ENCODE measurements around the gene GNA15.

Gene GNA15

DNA sequence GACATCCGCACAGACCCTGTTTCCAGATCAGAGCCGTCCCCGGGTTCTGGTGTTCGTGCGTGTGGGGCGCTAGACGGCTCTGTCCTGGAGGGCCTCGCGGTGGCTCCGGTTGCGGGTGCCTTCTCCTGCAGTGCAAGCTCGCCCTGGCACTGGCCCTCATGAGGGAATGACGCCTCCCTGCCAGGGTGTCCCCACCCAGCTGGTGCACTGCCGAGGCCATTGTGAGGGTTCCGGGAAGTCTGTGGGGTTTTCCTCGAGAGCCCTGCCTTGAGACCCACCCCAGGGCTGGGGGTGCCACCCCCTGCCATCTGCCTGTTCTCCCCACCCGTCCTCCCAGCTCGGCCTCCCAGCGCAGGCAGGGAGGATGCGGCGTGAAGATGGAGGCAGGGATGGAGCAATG, 19.2 kb upstream of the GNA15 start:
- H3K4me1 ChIP-seq (ENCODE audit: control insufficient read depth, insufficient read depth, low read length): peaks cover 8% of the 10 kb centered on the region
- no peak overlapping the region for H3K4me3 ChIP-seq (ENCODE audit: low read length)
- no peaks in the 10 kb centered on the region for H3K27me3 ChIP-seq (ENCODE audit: control insufficient read depth, insufficient read depth, low read length)
- H3K9ac ChIP-seq (ENCODE audit: low read depth, low read length): no peak overlapping the region
- H3K9me3 ChIP-seq (replicated peaks; ENCODE audit: low read length): no peaks in the 10 kb centered on the region
- H3K36me3 ChIP-seq (ENCODE audit: insufficient read depth, low read length): peaks cover 36% of the 10 kb centered on the region
- H3K4me2 ChIP-seq (ENCODE audit: low read length): no peak overlapping the region

DNA sequence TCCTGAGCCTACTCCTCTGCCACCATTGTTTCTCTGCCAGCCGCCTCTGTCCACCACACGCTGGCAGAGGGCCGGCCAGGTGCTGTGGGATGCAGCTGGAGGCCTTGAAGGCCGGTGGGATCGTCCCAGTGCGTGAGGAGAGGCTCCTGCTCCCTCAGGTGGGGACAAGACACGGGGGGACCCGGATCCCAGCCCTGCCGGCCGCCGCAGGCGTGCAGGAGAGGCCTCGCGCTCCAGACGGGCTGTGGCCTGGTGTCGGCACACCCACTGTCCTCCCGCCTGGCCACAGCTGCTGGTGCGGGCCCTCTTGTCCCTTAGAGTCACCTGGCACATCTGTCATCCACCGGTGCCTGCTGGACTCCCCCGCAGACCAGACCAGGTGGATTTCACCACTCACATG, 18.1 kb upstream of the GNA15 start:
- no peaks in the 10 kb centered on the region for H3K9me3 ChIP-seq (replicated peaks; ENCODE audit: low read length)
- H3K4me1 ChIP-seq (ENCODE audit: control insufficient read depth, insufficient read depth, low read length): peaks cover 8% of the 10 kb centered on the region
- no peak overlapping the region for H3K4me2 ChIP-seq (ENCODE audit: low read length)
- no peaks in the 10 kb centered on the region for H3K27me3 ChIP-seq (ENCODE audit: control insufficient read depth, insufficient read depth, low read length)
- H3K9ac ChIP-seq (ENCODE audit: low read depth, low read length): no peak overlapping the region
- H3K36me3 ChIP-seq (ENCODE audit: insufficient read depth, low read length): peaks cover 37% of the 10 kb centered on the region
- no peak overlapping the region for H3K4me3 ChIP-seq (ENCODE audit: low read length)

- no peaks in the 10 kb centered on the region for H3K9me3 ChIP-seq (replicated peaks; ENCODE audit: low read length)
- H3K4me1 ChIP-seq (ENCODE audit: control insufficient read depth, insufficient read depth, low read length): peaks cover 8% of the 10 kb centered on the region
- H3K36me3 ChIP-seq (ENCODE audit: insufficient read depth, low read length): peaks cover 42% of the 10 kb centered on the region
- no peak overlapping the region for H3K4me3 ChIP-seq (ENCODE audit: low read length)
- H3K4me2 ChIP-seq (ENCODE audit: low read length): no peak overlapping the region
- no peak overlapping the region for H3K9ac ChIP-seq (ENCODE audit: low read depth, low read length)
- H3K27me3 ChIP-seq (ENCODE audit: control insufficient read depth, insufficient read depth, low read length): no peaks in the 10 kb centered on the region
These were observed 17.4 kb upstream of the GNA15 start for GRCh38 chr19:3118232-3119070.

- no peaks in the 10 kb centered on the region for H3K9me3 ChIP-seq (replicated peaks; ENCODE audit: low read length)
- H3K4me2 ChIP-seq (ENCODE audit: low read length): no peak overlapping the region
- H3K4me3 ChIP-seq (ENCODE audit: low read length): no peak overlapping the region
- H3K36me3 ChIP-seq (ENCODE audit: insufficient read depth, low read length): peaks cover 35% of the 10 kb centered on the region
- H3K27me3 ChIP-seq (ENCODE audit: control insufficient read depth, insufficient read depth, low read length): no peaks in the 10 kb centered on the region
- H3K4me1 ChIP-seq (ENCODE audit: control insufficient read depth, insufficient read depth, low read length): peaks cover 8% of the 10 kb centered on the region
- no peak overlapping the region for H3K9ac ChIP-seq (ENCODE audit: low read depth, low read length)
These were observed 16.7 kb upstream of the GNA15 start for GRCh38 chr19:3119071-3119595.

- H3K27me3 ChIP-seq (ENCODE audit: control insufficient read depth, insufficient read depth, low read length): no peaks in the 10 kb centered on the region
- no peak overlapping the region for H3K9ac ChIP-seq (ENCODE audit: low read depth, low read length)
- no peak overlapping the region for H3K4me3 ChIP-seq (ENCODE audit: low read length)
- peaks cover 8% of the 10 kb centered on the region for H3K4me1 ChIP-seq (ENCODE audit: control insufficient read depth, insufficient read depth, low read length)
- peaks cover 32% of the 10 kb centered on the region for H3K36me3 ChIP-seq (ENCODE audit: insufficient read depth, low read length)
- H3K9me3 ChIP-seq (replicated peaks; ENCODE audit: low read length): no peaks in the 10 kb centered on the region
- no peak overlapping the region for H3K4me2 ChIP-seq (ENCODE audit: low read length)
These were observed 16.0 kb upstream of the GNA15 start for GRCh38 chr19:3119693-3120380.

DNA sequence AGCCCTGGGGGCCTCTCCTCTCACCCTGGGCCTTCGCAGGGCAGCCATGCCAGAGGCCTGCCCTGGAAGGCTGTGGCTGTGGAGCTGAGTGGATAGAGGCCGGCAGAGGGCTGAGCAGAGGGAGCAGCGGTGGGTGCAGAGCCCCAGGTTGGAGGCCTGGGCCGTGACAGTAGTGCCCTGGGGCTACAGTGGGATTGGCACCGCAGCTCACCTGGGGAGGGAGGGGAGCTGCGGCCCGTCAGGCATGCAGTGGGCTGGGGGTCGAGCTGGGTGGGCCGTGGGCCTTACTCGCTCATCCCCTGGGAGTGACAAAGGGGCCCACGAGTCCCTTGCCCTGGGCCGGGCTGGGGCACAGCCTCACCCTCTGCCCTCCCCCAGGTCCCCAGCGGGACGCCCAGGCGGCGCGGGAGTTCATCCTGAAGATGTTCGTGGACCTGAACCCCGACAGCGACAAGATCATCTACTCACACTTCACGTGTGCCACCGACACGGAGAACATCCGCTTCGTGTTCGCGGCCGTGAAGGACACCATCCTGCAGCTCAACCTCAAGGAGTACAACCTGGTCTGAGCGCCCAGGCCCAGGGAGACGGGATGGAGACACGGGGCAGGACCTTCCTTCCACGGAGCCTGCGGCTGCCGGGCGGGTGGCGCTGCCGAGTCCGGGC, 15.1 kb upstream of the GNA15 start:
- H3K36me3 ChIP-seq (ENCODE audit: insufficient read depth, low read length): peaks cover 32% of the 10 kb centered on the region
- no peak overlapping the region for H3K4me3 ChIP-seq (ENCODE audit: low read length)
- no peaks in the 10 kb centered on the region for H3K27me3 ChIP-seq (ENCODE audit: control insufficient read depth, insufficient read depth, low read length)
- no peak overlapping the region for H3K4me2 ChIP-seq (ENCODE audit: low read length)
- no peak overlapping the region for H3K9ac ChIP-seq (ENCODE audit: low read depth, low read length)
- no peaks in the 10 kb centered on the region for H3K9me3 ChIP-seq (replicated peaks; ENCODE audit: low read length)
- peaks cover 8% of the 10 kb centered on the region for H3K4me1 ChIP-seq (ENCODE audit: control insufficient read depth, insufficient read depth, low read length)

GRCh38 chr19:3121396-3121795, 14.4 kb upstream of the GNA15 start:
- peaks cover 3% of the 10 kb centered on the region for H3K4me1 ChIP-seq (ENCODE audit: control insufficient read depth, insufficient read depth, low read length)
- peaks cover 32% of the 10 kb centered on the region for H3K36me3 ChIP-seq (ENCODE audit: insufficient read depth, low read length)

DNA sequence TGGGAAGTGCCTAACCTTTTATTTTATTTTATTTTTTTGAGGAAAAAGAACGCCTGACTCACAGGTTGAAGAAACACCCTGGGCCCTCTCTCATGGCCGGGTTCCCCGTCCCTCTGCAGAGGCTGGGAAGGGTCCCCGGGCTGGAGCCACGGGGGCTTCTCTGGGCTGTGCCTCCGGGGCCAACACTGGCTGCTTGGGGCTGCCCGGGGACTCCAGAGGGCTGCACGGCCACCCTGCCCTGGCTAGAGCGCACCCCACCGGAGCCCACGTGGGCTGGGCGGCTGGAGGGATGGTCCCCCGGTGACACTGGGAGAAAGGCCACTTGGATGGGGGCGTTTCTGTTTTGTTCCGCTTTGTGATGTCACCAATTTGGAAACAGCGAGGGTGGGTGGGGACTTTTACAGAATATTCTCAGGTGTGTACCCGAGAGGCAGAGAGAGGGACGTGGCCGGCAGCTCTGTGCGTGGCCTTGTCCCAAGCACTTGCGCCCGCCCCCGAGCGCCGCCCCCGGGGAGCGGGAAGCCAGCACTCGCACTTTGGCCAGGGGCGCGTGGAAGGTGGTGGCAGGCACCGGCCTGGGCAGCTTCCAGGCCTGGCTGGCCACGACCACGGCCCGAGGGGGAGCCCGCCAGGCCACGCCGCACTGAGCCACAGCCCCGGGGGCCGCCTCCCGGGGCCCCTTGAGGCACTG, 13.9 kb upstream of the GNA15 start:
- Histone ChIP-seq H3K36me3 (ENCODE audit: insufficient read depth, low read length) (peaks cover 30% of the 10 kb centered on the region), H3K4me3 (ENCODE audit: low read length) (no peak overlapping the region), H3K9me3 (replicated peaks; ENCODE audit: low read length) (no peaks in the 10 kb centered on the region), H3K4me2 (ENCODE audit: low read length) (no peak overlapping the region), H3K27me3 (ENCODE audit: control insufficient read depth, insufficient read depth, low read length) (no peaks in the 10 kb centered on the region), H3K9ac (ENCODE audit: low read depth, low read length) (no peak overlapping the region), H3K4me1 (ENCODE audit: control insufficient read depth, insufficient read depth, low read length) (no peaks in the 10 kb centered on the region)

More at GRCh38 chr19:3121396-3121795, 14.4 kb upstream of the GNA15 start:
- Histone ChIP-seq H3K27me3 (ENCODE audit: control insufficient read depth, insufficient read depth, low read length) (no peaks in the 10 kb centered on the region), H3K9me3 (replicated peaks; ENCODE audit: low read length) (no peaks in the 10 kb centered on the region), H3K4me3 (ENCODE audit: low read length) (no peak overlapping the region), H3K4me2 (ENCODE audit: low read length) (no peak overlapping the region), H3K9ac (ENCODE audit: low read depth, low read length) (no peak overlapping the region)

DNA sequence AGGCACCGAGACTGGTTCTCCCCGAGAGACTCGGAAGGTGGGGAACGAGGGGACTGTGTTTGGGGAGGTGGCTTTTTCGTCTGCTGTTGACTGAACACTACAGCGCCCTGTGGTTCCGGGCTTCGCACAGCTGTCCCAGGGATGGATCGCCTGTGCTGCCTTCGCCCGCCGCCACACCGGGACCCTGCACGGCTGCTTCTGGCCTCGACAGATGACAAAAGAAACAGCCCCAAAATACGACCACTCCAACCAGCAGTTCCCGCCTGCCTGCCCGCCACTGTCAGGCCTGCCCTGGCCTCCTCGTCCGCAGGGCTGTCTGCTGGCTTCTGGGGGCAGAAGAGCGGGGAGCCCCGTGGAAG, 13.3 kb upstream of the GNA15 start:
- Histone ChIP-seq H3K4me3 (ENCODE audit: low read length) (no peak overlapping the region), H3K9me3 (replicated peaks; ENCODE audit: low read length) (no peaks in the 10 kb centered on the region), H3K36me3 (ENCODE audit: insufficient read depth, low read length) (peaks cover 28% of the 10 kb centered on the region), H3K4me1 (ENCODE audit: control insufficient read depth, insufficient read depth, low read length) (no peaks in the 10 kb centered on the region), H3K4me2 (ENCODE audit: low read length) (no peak overlapping the region), H3K27me3 (ENCODE audit: control insufficient read depth, insufficient read depth, low read length) (no peaks in the 10 kb centered on the region), H3K9ac (ENCODE audit: low read depth, low read length) (no peak overlapping the region)

DNA sequence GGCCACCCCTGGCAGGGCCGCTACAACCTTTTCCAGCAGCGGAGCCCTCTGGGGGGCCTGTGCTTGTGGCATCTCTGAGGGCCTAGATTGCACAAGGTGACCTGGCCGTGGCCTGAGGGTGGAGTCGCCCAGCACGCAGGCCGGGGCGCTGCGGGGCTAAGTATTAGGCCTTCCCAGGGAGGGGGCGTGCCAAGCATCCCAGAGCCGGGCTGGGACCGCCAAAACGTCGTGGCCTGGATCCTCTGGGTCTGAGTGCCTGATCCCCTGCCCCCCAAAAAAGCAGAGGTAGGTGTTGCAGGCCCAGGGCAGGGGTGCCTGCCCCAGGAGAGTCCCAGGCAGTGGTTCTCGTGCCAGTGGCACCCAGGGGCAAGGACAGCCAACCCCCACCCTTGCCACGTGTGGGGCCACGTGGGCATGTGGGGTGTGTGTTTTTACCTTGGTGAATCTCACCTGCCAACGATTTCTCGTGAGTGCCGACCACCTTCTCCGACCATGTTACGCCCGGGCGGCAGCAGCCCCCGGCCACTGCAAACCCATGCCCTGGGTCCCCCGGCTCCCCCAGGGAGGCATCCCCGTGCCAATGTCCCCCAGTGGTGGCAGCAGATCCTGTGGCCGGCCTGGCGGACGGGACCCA, 12.6 kb upstream of the GNA15 start:
- no peak overlapping the region for H3K4me3 ChIP-seq (ENCODE audit: low read length)
- H3K36me3 ChIP-seq (ENCODE audit: insufficient read depth, low read length): peaks cover 23% of the 10 kb centered on the region
- no peaks in the 10 kb centered on the region for H3K4me1 ChIP-seq (ENCODE audit: control insufficient read depth, insufficient read depth, low read length)
- no peak overlapping the region for H3K9ac ChIP-seq (ENCODE audit: low read depth, low read length)
- no peaks in the 10 kb centered on the region for H3K9me3 ChIP-seq (replicated peaks; ENCODE audit: low read length)
- H3K27me3 ChIP-seq (ENCODE audit: control insufficient read depth, insufficient read depth, low read length): no peaks in the 10 kb centered on the region
- no peak overlapping the region for H3K4me2 ChIP-seq (ENCODE audit: low read length)

DNA sequence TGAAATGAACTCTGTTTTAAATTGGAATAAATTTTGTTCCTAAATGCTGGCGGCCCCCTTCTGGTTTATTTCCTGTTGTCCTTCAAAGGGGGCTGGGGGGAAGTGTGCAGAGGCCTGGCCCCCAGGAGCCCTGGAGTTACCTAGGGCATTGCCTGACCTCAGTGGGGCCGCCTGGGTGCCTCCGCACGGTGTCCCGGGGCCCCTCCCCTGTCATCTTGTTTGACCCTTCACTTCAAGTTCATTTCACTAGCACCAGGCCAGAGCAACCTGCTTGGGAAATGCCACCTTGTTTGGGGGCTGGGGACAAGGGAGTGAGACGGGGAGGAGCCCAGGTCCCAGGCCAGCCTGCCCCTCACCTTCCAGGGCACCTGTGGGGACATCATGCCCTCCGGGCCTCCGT, 11.9 kb upstream of the GNA15 start:
- H3K36me3 ChIP-seq (ENCODE audit: insufficient read depth, low read length): peaks cover 16% of the 10 kb centered on the region

More for the DNA sequence above, 11.9 kb upstream of the GNA15 start:
- Histone ChIP-seq H3K27me3 (ENCODE audit: control insufficient read depth, insufficient read depth, low read length) (no peaks in the 10 kb centered on the region), H3K9ac (ENCODE audit: low read depth, low read length) (no peak overlapping the region), H3K4me3 (ENCODE audit: low read length) (no peak overlapping the region), H3K4me1 (ENCODE audit: control insufficient read depth, insufficient read depth, low read length) (no peaks in the 10 kb centered on the region), H3K9me3 (replicated peaks; ENCODE audit: low read length) (no peaks in the 10 kb centered on the region), H3K4me2 (ENCODE audit: low read length) (no peak overlapping the region)
